ENCODE measurements around the gene ZNF787.

Gene ZNF787

GRCh38 chr19:56142897-56143434 is 21.9 kb upstream of the ZNF787 start:
- no peak for DNase-seq (ENCODE audit: low read depth)

DNA sequence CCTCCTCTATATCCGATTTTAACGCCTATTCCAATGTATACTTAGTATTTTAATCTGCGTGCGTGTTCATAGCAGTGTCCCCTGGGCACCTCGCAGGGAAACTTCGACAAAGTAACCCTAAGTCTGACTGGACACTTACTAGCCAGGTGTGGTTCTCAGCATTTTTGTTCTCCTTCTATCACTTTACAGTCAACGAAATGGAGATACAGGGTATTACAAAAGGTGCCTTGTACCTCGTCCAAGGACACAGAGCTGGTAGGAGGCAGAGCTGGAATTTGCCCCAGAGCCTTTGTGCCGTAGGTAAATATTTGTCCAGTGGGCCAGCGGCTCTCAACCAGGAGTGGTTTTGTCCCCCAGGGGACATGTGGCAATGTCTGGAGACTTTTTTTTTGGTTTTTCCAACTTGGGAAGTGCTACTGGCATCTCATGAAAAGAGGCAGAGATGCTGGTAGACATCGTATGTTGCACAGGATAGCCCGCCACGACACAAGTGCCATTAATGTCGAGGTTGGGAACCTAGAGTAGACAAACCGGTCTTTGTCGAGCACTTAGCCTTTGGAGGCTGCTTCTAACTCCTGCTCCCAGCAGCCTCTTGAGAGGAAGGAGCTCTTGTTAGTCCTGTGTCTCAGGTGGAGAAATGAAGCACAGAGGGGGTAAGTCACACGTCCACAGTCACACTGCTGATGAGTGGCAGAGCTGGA is 21.1 kb upstream of the ZNF787 start:
- no peak for DNase-seq (ENCODE audit: low read depth)

GRCh38 chr19:56141417-56141993 is 20.4 kb upstream of the ZNF787 start:
- DNase-seq (ENCODE audit: low read depth) = no peak

- DNase-seq (ENCODE audit: low read depth) = peak; percentile 100
Observed at GRCh38 chr19:56140583-56141416, 19.7 kb upstream of the ZNF787 start, which contains the start of gene ZNF444. TSS of gene ZNF444 (plus strand) at chr19:56141287. CDS start at chr19:56146912, 5,625 bp downstream.

DNA sequence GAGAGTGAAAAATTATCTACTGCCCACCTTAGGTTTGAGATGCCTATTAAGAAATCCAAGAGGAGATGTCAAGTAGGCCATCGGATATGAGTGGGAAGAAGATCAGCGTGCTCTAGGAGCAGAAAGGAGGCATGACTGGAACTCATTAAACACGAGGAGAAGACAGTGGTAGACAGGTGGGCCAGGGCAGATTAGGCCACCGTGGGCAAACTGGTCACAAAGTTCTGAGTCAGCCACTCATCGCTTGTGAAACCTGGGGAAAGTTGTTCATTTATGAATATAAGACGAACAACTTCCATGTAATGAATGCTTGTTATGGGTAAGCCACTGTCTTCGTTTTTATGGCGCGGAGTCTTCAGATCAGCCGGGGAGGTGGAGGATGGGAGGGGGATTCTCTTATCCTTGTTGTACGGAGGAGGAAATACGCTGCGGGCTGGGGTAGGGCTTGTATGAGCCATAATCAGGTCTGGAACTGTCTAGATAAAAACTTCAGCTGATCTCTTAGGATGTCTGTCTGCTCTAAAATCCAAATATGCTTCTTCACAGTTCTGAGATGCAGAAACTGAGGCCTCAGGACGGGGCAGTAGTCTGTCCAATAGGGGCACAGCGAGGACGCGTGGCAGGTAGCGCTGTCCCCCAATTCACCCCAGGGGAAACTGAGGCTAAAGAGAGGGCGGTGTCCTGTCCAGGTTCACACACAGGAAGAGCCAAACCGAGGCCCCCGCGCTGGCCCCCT is 18.9 kb upstream of the ZNF787 start:
- DNase-seq (ENCODE audit: low read depth) = no peak

GRCh38 chr19:56138069-56138468 is 17.0 kb upstream of the ZNF787 start:
- DNase-seq (ENCODE audit: low read depth) = peak; percentile 39

DNA sequence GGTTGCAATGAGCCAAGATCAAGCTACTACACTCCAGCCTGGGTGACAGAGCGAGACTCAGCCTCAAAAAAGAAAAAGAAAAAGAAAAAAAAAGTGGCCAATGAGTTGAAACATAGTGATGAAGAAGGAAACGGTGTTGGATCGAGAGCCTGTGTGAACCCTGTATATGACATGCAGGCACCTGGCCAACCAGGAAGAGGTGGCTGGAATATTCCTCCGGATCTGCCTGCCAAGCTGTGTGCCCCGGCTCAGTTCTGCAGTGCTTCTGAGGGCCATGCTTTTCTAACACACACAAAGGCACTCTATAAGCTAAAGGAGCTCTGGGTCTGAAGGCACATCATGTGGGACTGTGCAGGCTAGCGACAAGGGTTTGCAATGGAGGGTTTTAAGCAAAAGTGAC is 16.3 kb upstream of the ZNF787 start:
- no peak for DNase-seq (ENCODE audit: low read depth)

DNA sequence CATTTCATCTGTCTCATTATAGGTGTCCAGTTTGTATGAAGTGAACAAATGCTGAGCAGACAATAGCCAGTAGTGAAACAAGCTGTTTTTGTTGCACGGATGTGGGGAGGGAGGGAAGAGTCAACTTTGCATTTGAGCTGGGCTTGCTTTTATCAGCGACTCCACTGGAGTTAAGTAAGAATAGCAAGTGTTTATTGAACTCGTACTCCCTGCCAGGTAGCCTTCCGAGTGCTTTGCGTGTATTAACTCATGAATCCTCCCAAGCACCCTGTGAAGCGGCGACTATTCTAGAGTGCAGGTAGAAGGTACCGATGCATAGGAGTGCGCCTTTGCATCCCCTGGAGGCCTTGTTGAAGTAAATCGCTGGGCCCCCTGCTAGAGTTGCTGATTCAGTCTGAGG is 15.3 kb upstream of the ZNF787 start:
- DNase-seq (ENCODE audit: low read depth) = no peak

DNA sequence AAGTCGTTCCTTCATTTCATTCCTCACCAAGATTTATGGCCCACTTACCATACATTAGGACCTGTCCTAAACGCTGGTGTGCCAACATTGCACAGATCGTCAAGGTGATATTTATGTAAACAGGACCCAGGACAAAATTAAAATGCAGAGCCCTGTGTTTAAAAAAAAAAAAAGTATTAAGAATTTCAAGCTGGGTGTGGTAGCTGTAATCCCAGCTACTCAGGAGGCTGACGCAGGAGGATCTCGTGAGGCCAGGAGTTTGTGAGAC is 13.5 kb upstream of the ZNF787 start:
- DNase-seq (ENCODE audit: low read depth) = no peak

DNA sequence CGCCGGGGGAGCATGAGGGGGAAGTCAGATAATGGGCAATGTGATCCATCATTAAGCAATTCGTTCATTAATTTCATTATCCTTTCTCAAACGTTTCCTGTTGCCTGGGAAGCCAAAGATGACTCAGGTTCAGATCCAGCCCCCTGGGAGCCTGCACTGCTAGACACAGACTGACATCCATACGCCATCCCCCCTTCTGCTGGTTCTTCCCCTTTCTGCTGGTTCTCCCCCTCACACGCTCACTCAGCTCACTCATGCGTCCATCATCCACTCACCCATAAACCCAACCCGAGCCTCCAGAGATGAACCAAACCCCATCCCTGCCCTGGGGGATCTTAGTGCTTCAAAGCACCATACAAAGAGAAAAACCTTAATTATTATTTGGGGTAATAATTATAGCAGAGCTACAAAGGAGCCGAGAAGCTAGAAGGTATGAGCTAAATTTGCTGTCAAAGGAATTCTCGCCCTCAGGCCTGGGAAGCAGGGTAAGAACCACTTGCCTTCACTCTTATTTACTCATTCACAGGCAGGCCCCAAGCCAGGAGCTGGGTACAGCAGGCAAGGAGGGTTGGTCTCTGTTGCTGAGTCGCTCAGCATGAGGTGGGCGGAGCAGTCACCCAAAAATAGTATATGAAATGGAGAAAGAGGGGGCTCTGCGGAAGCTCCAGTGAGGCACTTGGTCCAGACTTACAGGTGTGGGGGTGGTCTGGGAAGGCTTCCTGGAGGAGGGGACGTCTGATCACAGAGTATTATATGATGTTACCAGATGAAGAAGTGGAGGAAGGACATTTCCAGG is 13.0 kb upstream of the ZNF787 start:
- DNase-seq (ENCODE audit: low read depth) = no peak

DNA sequence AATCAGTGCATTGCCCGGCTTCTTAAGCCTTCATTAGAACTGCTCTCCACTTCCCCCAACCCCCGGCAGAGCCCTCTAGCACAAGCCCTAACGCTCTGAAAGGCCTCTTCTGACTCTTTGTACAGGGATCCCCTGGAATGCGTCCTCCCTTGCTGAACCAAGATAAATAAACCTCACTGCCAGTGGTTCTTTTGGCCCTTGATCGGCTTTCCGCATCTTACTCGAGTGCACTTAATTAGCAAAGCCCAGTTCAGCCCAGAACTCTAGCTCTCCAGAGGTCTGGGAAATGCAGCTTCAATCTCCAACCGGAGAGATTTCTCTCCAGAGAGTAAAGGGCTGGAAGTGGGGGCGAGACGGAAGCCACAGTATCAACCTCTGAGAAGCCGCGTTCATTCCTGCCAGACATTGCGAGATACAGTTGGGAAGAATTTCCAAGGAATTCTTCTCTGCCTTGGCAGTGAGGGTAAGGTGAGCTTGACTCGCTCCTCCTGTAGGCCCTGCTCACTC is 11.3 kb upstream of the ZNF787 start:
- DNase-seq (ENCODE audit: low read depth) = peak; percentile 83

DNA sequence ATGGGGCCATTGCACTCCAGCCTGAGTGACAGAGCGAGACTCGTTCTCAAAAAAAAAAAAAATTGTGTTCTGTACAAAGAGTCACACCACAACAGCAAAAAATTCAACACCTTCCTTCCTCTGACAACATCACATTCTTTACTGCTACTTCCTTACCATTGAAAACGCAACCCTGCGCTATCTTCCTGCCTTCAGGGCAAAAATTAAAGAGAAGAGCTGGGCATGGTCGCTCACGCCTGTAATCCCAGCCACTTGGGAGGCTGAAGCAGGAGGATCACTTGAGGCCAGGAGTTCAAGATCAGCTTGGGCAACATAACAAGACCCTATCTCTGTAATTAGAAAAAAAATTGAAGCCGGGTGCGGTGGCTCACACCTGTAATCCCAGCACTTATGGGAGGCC is 10.6 kb upstream of the ZNF787 start:
- DNase-seq (ENCODE audit: low read depth) = no peak

- no peak for DNase-seq (ENCODE audit: low read depth)
Observed at GRCh38 chr19:56130006-56130405, 8.9 kb upstream of the ZNF787 start.

DNA sequence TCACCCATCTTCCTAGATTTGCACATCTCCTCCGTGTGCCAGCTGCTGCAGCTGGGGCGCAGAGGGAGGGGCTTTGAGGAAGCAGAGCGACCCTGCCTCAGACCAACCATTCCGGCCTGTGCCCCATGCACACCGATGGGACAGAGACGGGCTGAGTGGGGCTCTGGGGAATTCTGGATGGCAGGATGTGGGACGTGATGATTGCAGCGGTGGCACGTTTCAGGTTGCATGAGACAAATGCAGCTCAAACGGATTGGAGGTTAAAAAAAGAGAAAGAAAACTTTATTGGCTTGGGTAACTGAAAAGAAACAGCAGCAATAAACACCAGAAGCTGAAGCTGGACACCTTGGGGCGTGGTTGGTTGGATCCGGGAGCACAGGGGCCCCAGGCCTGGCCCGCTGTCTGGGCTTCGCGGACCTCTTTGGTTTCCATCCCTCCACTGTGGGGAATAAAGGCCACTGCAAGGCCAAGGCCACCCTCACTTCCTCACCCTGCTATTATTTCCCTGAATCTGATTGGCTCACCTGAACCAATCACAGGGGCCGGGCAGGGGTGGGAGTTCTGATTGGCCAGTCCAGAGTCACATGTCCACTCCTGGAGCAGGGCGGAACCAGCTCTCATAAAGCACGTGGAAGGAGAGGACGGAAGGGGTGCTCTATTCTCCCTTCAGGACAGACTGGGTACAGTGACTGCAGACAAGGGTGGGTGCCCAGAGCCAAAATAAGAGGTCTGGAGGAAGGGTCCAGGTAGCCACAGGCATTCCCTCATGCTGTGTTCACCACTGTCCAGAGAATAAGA is 6.1 kb upstream of the ZNF787 start:
- no peak for DNase-seq (ENCODE audit: low read depth)

DNA sequence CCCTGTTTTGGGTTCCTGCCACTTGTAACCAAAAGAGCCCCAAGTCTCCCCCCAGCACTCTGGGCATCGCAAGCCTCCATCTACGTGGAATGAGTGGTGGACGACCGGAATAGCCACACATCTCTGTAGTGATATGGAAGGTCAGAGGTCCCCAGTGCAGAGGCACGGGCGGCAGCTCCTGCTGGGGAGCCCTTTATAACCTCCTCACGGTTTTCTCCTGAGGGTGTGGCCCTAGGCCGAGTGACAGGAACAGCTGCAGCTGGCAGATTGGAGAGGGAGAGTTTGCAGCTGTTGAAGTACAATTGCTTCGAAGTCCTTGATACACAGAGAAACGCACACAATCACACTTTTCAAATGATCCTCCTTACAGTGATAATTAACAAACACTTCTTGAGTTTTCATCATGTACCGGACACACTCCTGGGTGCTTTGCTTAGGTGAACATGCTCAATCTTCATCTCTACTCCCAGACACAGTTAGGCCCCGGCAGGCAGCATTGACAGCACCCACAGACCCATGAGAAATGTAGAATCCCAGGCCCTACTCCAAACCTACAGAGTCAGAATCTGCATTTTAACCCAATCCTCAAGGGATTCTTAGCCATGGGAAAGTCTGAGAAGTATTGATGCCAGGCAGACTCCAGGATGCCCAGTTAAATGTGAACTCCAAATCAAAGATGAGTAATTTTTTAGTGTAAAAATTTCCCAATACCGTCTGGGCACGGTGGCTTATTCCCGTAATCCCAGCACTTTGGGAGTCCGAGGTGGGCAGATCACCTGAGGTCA is 4.9 kb upstream of the ZNF787 start:
- no peak for DNase-seq (ENCODE audit: low read depth)

- DNase-seq (ENCODE audit: low read depth) = no peak
Observed at GRCh38 chr19:56124578-56124977, 3.5 kb upstream of the ZNF787 start.

DNA sequence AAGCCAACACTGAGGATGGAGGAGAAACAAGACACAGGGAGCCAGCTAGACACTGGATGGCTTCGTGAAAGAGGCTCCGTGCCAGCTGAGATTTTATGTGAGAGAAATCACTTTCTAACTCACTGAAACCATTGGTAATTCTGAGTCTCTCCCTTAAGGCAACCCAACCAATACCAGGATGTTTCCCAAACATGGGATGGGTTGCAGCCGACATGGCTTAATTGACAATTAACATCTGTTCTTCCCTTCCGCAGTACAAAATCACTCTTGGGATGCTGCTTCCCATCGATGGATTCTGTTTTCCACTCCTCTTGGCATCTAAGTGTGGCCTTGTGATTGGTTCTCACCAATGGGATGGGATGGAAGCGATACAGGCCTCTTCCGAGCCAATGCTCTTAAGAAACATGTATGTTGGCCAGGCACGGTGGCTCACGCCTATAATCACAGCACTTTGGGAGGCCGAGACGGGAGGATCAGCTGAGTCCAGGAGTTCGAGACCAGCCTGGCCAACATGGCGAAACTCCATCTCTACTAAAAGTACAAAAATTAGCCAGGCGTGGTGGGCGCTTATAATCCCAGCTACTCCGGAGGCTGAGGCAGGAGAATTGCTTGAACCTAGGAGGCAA is 2.3 kb upstream of the ZNF787 start:
- no peak for DNase-seq (ENCODE audit: low read depth)

DNA sequence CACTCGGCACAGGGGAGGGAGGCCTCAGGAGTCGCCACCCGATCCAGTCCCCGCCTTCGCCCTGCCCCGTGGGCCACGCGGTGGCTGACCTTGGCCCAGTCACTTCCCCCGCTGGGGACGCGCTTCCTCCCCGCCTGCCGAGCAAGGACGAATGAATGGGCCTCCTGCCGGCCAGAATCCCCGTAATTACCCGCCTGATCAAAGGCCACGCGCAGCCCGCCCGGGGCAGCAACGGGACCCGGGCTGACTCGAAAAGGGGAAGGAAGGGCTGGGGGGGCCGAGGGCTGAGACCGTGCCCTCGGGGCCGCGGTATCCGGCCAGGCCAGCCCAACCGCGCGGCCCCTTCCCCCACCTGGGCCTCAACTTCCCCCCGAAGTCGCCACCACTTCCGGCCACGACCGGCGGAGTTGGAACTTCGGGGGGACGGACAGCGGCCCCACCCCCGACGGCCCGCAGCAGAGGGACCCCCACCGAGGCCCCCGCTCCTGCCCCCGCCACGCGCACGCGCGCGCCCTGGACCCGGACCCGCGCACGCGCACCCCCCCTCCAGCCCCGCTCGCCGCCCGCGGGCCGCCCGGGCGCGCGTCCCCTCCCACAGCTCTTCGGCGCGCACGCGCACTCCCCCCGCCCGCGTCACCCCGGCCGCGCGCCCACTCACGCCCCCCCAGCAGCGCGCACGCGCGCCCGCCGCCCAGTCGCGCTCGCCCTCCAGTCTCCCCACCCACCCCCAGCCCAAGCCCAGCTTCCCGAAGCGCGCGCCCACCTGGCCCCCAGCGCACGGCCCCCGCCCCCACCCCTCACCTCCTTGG is 520 bp downstream of the ZNF787 start:
- DNase-seq (ENCODE audit: low read depth) = peak; percentile 78

All from fibroblast of gingiva (primary cell).